NCI-H526 treated with DMSO at 0.1 percent for 48 hours (cell line): ENCODE results near the gene DCHS2.

Experiments
- DNase-seq: peaks from one replicate; lab custom pipeline; 2025; lab: John Stamatoyannopoulos, UW

The DCHS2 gene

DNA sequence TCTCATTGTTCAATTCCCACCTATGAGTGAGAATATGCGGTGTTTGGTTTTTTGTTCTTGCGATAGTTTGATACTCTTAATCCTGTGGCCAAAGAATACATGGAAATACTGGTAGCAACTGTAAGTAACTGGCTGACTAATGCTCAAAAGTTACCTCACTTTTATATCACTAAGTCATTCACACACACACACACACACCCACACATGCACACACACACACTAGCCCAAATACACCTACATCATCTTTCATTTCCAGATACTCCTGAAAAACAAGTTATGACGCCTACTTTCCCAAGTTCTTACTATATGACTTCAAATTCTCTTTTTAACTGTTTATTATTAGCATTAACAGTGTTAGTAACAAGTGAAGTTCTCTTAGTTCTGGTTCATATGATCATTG lies 101.3 kb downstream of the DCHS2 start:
- no peak for DNase-seq

- DNase-seq = no peak
Observed at GRCh38 chr4:154389148-154389547, 102.5 kb downstream of the DCHS2 start.

GRCh38 chr4:154384012-154384411 lies 107.6 kb downstream of the DCHS2 start:
- no peak for DNase-seq

GRCh38 chr4:154376486-154376885 lies 115.1 kb downstream of the DCHS2 start:
- DNase-seq = no peak

GRCh38 chr4:154368060-154368459 lies 123.5 kb downstream of the DCHS2 start:
- DNase-seq = no peak

- no peak for DNase-seq
Observed at GRCh38 chr4:154367659-154368058, 123.9 kb downstream of the DCHS2 start.

DNA sequence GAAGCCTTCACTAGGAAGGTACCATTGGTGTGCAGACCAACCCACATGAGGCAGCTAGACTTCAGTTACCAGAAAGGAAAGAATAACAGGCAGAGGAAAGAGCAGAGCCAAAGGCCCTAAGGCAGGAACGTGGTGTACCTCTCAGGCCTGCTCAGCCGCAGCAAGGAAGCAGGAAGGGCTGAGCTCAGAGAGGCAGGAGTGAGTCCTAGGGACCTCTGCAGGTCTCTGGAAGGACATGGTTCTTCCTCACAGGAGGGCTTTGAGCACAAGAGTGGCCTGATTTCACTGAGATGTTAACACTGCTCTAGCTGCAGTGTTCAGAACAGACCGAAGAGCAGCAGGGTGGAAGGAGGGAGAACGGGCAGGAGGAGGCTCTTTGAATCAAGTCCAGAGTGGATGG lies 124.6 kb downstream of the DCHS2 start:
- peak; percentile 54 for DNase-seq

DNA sequence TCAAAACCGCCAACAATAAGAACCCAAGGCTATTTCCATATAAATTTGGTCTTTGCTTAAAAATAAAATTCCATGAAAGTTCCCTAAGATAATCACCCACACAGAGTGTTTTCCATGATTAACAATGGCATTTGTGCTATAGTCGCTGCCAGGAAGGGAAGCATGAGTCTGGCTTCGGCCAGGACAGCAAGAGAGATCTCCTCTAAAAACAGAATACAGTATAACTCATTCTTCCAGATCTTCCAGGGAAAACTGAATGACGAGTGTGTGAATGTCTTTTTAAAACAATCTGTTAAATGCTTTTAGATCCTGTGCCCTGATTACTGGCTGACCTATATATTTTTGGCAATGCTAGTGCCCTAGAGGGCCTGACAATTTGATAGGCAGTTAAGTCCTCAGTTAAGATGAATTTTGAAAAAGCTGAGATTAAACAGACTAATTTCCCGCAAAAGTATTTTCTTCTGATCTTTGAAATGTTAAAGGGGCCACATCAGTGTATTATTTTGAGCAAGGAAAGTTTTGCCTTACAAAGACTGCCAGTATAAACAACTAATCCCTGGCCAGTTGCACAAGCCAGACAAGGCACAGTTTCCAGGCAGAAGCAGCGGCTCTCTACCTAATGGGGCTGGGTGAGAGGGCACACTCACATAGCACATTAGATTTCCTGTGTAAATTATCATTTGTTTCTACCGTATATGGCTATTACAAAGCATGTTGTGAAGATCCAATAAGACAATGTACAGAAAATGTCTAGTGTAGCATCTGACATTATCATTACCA lies 127.3 kb downstream of the DCHS2 start:
- DNase-seq = peak; percentile 54

DNA sequence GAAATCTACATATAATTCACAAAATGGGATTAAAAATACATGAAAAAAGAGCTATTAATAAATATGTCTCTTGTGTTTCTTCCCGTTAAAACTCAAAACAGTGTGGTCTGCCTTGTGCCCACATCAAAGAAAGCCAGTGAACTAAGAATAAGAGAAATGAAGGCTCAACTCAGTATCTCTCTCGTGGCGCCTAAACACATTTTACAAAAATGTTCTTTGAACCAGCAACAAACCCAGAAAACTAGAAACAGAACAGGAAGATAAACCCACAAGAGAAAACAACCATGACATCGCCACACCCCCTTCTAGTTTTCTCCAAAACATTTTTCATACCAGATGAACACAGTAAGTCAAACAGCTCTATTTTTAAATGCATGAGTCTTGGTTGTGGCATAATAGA lies 130.1 kb downstream of the DCHS2 start:
- DNase-seq = no peak

DNA sequence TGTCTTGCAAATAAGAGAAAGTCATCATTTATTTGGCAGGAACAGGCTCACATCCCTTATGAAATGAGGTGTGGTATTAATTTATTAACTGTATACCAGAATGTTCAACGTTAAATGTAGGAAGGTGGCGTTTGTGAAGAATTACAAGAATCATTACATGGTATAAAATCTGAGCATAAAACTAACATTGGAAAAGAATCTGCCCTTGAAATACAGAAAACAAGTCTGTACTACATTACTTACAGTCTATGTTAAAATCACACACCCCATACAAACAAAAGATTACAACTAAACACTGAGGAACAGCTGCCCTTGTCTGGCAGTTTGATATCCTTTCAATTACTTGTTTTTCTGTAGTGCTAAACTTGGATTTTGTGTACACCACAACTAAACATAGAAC lies 131.1 kb downstream of the DCHS2 start:
- no peak for DNase-seq

DNA sequence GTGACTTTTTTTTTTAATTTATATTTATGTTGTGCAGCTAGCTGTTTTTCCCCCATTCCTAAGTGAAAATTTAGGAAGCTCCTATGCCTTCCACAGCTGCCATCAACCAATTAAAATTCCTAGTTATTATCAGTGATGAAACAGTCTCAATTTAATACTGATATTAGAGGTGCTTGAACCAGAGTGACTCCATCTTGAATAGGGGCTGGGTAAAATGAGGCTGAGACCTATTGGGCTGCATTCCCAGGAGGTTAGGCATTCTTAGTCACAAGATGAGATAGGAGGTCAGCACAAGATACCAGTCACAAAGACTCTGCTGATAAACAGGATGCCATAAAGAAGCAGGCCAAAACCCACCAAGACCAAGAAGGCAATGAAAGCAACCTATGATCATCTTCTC lies 136.7 kb downstream of the DCHS2 start:
- DNase-seq = no peak

- no peak for DNase-seq
Observed at GRCh38 chr4:154349829-154350228, 141.8 kb downstream of the DCHS2 start.

- no peak for DNase-seq
Observed at GRCh38 chr4:154348657-154349056, 142.9 kb downstream of the DCHS2 start.

DNA sequence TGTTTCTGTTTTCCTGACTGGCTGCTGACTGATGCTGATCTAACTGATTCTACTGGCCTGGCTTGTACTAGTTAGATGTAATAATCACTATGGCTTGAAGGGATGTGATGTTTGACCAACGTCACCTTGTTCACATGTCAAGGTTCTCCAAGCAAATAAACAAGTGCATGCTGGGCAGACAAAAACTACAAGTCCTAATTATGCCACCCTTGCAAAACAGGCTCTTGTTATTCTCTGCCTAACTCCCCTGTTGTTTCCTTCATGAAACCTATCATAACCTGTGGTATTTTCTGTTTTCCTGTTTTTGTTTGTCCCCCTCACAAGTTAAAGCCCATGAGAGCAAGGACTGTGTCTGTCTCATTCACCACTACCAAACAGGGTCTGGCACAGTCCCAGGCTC lies 146.2 kb downstream of the DCHS2 start:
- no peak for DNase-seq

DNA sequence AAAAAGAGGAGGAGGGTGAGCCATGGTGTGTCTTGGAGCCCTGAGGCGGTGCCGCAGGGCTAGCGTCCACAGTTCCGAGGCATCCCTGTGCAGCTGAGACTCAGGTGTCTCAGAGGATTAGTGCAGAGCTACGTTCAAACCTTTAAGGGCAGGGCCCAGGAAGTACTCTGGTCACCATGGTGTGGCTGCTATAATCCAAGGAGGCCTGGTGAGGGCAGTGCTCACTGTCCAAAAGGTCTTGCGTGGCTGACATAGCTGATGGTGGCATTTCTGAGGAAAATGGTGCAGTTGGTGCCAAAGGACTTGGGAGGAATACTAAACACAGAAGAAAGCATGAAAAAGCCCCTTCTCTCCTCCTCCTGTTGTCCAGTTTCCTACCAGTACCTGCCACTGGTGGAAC lies 146.9 kb downstream of the DCHS2 start:
- DNase-seq = no peak

DNA sequence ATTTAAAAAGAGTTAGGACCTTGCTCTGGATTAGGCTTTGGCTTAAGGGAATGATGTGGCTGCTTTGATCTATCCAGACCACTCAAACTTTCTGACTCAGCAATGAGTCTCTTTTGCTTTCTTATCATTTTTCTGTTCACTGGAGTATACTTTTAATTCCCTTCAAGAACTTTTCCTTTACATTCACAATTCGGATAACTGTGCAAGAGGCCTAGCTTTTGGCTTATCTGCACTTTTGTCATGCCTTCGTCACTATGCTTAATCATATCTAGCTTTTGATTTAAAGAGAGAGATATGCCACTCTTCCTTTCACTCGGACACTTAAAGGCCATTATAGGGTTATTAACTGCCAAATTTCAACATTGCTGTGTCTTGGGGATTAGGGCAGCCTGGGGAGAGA lies 147.9 kb downstream of the DCHS2 start:
- no peak for DNase-seq

DNA sequence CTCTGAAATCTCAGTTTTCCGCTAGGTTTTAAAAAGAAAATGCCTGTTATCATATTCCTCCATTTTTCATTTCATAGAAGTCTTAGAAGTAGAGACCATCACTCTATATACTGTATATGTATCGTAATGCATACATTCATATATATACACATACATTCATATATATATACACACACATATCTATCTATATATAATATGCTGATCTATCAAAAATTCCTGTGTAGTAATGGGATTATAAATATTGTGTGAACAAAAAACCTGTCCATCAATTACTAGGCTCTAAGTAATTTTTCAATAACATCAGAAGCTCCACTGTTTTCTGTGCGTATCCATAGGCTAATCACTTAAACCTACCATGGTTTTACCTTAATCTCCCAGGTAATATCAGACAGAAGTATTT lies 150.2 kb downstream of the DCHS2 start:
- no peak for DNase-seq

DNA sequence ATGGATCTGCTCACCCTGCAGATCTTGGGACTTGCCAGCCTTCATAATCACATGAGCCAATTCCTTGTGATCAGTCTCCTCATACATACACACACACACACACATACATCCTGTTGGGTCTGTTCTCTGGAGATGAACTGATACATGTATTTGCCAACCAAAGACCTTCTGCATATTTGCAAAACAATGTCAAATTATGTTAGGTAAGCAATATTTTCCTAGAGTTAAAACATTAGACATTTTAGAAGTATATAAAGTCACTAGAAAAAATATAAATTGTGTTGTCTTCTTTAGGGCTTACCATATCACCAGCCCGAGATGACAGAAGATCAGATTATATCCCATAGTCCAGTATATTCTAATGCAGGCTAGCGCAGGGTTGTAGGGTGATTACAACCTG lies 156.0 kb downstream of the DCHS2 start:
- no peak for DNase-seq

DNA sequence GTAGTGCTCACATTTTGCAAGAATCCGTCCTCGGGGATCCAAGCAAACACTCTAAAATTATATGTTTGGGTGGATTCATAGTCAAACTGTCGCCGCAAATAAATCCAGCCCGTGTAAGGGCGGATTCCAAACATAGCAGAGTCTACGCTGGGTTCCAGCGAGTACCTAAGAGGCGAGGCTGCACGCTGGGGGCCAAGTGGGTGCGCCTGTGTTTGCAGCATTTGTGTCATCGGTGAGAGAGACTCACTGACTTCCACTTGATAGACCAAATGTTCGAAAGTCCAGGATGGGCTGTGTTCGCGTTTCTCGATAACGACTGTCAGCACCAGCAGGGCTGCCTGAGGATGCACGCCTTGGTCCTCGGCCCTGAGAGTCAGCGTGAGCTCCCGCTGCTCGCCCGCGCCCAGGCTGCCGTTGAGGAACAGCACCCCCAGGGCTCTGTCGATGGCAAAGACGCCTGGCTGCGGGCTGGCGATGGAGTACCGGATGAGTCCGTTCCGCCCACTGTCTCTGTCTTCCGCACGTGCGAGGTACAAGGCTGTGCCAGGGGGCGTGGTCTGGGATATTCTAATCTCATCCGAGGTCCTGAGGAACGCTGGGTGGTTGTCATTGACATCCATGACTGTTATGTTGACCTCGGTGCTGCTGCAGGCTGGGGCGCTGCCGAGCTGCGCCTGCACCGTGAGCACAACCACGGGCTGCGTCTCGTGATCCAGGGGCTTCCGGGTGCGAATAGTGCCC lies 158.7 kb downstream of the DCHS2 start:
- DNase-seq = peak; percentile 25

- DNase-seq = no peak
Observed at GRCh38 chr4:154329939-154330338, 161.7 kb downstream of the DCHS2 start.

DNA sequence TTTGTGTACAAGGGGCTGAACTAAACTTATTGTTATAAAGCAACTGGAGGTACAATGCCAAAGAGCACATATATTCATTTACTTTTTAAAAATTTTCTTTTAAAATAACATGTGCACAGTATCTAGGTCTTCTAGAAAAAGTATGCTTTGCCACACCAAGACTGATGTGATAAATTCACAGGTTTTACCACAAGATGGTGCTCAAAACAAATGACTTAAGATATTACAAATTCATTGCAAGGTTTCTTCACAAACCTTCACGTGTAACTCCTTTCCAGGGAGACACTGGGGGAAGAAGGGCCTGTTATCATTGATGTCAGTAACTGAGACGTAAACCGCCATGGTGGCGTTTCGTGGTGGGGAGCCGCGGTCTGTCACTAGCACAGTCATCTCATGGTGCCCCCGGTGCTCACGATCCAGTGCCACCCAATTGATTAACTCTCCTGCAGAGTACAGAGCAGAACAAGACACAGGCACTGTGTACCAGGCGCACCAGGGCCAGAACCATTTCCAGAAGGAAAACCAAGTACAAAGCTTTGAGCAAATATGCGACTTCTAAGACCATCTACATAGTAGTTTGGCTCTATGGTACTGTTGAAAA lies 162.2 kb downstream of the DCHS2 start:
- peak; percentile 61 for DNase-seq

- DNase-seq = no peak
Observed at GRCh38 chr4:154328030-154328429, 163.6 kb downstream of the DCHS2 start.

- no peak for DNase-seq
Observed at GRCh38 chr4:154320521-154320920, 171.1 kb downstream of the DCHS2 start.
